Fibroblast of lung (primary cell): ENCODE measurements around the gene USP8.

Source experiments
- EZH2 ChIP-seq: IDR thresholded peaks from 2 replicates; pipeline ENCODE4 v1.5.1; 2012; ENCODE audit warnings: low read length, control low read depth, mild to moderate bottlenecking; ENCODE audit errors: missing control alignments
- TF ChIP-seq, protein P1 (sequence below), 2 donors: IDR thresholded peaks in 1 of 2; conservative IDR thresholded peaks in 1 of 2; 1 replicate in 1 of 2; 2 replicates in 1 of 2; pipeline ENCODE4 v1.5.1; 2011 to 2012; ENCODE audit warnings: low read length in 2 of 2, control low read depth in 1 of 2, inconsistent platforms in 1 of 2, low read depth in 1 of 2, mild to moderate bottlenecking in 1 of 2

DNA sequence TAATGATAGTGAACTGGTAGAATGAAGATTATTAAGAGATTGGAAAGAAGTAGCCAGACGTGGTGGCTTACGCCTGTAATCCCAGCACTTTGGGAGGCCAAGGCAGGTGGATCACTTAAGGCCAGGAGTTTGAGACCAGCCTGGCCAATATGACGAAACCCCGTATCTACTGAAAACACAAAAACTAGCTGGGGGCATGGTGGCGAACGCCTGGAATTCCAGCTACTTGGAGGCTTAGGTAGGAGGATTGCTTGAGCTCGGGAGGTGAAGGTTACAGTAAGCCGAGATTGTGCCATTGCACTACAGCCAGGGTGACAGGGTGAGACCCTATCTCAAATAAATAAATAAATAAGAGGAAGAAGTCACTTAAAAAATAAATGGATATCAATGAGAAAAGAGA is 14.0 kb downstream of the USP8 start:
- no peak for TF ChIP-seq EZH2
- TF ChIP-seq, protein P1, sequence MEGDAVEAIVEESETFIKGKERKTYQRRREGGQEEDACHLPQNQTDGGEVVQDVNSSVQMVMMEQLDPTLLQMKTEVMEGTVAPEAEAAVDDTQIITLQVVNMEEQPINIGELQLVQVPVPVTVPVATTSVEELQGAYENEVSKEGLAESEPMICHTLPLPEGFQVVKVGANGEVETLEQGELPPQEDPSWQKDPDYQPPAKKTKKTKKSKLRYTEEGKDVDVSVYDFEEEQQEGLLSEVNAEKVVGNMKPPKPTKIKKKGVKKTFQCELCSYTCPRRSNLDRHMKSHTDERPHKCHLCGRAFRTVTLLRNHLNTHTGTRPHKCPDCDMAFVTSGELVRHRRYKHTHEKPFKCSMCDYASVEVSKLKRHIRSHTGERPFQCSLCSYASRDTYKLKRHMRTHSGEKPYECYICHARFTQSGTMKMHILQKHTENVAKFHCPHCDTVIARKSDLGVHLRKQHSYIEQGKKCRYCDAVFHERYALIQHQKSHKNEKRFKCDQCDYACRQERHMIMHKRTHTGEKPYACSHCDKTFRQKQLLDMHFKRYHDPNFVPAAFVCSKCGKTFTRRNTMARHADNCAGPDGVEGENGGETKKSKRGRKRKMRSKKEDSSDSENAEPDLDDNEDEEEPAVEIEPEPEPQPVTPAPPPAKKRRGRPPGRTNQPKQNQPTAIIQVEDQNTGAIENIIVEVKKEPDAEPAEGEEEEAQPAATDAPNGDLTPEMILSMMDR (conservative IDR thresholded peaks at IDR 0.05 in 1 of 2, IDR thresholded peaks at IDR 0.05 in 1 of 2; ENCODE audit: low read depth in 1 of 2, low read length in 2 of 2) = no peak
